Measurements from ENCODE around the gene TMEM238.

TMEM238 gene

GRCh38 chr19:55368701-55369563 is 15.2 kb downstream of the TMEM238 start:
- Histone ChIP-seq H3K4me3 (ENCODE audit: low read length) (no peak overlapping the region), H3K4me1 (ENCODE audit: insufficient read depth, low read length) (peaks cover 30% of the 10 kb centered on the region), H3K36me3 (ENCODE audit: insufficient read depth, low read length) (no peaks in the 10 kb centered on the region), H3K9me3 (ENCODE audit: low read length) (no peaks in the 10 kb centered on the region), H2AFZ (ENCODE audit: low read depth, low read length) (no peak overlapping the region), H3K27me3 (ENCODE audit: insufficient read depth, low read length) (peaks cover 23% of the 10 kb centered on the region)

GRCh38 chr19:55368106-55368505 is 16.0 kb downstream of the TMEM238 start:
- Histone ChIP-seq H3K4me3 (ENCODE audit: low read length) (no peak overlapping the region), H3K36me3 (ENCODE audit: insufficient read depth, low read length) (no peaks in the 10 kb centered on the region), H2AFZ (ENCODE audit: low read depth, low read length) (no peak overlapping the region), H3K4me1 (ENCODE audit: insufficient read depth, low read length) (peaks cover 23% of the 10 kb centered on the region), H3K9me3 (ENCODE audit: low read length) (no peaks in the 10 kb centered on the region), H3K27me3 (ENCODE audit: insufficient read depth, low read length) (peaks cover 18% of the 10 kb centered on the region)

GRCh38 chr19:55366790-55367189 is 17.3 kb downstream of the TMEM238 start:
- Histone ChIP-seq H3K27me3 (ENCODE audit: insufficient read depth, low read length) (peaks cover 18% of the 10 kb centered on the region), H3K9me3 (ENCODE audit: low read length) (no peaks in the 10 kb centered on the region), H3K4me1 (ENCODE audit: insufficient read depth, low read length) (peaks cover 11% of the 10 kb centered on the region), H2AFZ (ENCODE audit: low read depth, low read length) (no peak overlapping the region), H3K4me3 (ENCODE audit: low read length) (no peak overlapping the region), H3K36me3 (ENCODE audit: insufficient read depth, low read length) (no peaks in the 10 kb centered on the region)

- H3K36me3 ChIP-seq (ENCODE audit: insufficient read depth, low read length), result no peaks in the 10 kb centered on the region
- no peak overlapping the region for H3K4me3 ChIP-seq (ENCODE audit: low read length)
- peaks cover 16% of the 10 kb centered on the region for H3K27me3 ChIP-seq (ENCODE audit: insufficient read depth, low read length)
- no peaks in the 10 kb centered on the region for H3K9me3 ChIP-seq (ENCODE audit: low read length)
- peaks cover 9% of the 10 kb centered on the region for H3K4me1 ChIP-seq (ENCODE audit: insufficient read depth, low read length)
- H2AFZ ChIP-seq (ENCODE audit: low read depth, low read length), result no peak overlapping the region
Measured at GRCh38 chr19:55365964-55366363, 18.1 kb downstream of the TMEM238 start.

- H3K4me3 ChIP-seq (ENCODE audit: low read length), result no peak overlapping the region
- no peaks in the 10 kb centered on the region for H3K9me3 ChIP-seq (ENCODE audit: low read length)
- peaks cover 3% of the 10 kb centered on the region for H3K4me1 ChIP-seq (ENCODE audit: insufficient read depth, low read length)
Measured at GRCh38 chr19:55365245-55365644, 18.8 kb downstream of the TMEM238 start.

GRCh38 chr19:55362990-55363716 is 20.9 kb downstream of the TMEM238 start, which contains the start of gene GARIN5B:
Gene GARIN5B (minus strand): TSS chr19:55363260. CDS start chr19:55363066, 194 bp downstream.
- Histone ChIP-seq H3K4me3 (ENCODE audit: low read length) (no peak within 1 kb of the TSS), H3K4me1 (ENCODE audit: insufficient read depth, low read length) (no peaks in the 10 kb centered on the region), H2AFZ (ENCODE audit: low read depth, low read length) (no peak within 1 kb of the TSS), H3K9me3 (ENCODE audit: low read length) (no peaks in the 10 kb centered on the region), H3K36me3 (ENCODE audit: insufficient read depth, low read length) (no peaks in the 10 kb centered on the region), H3K27me3 (ENCODE audit: insufficient read depth, low read length) (peaks cover under 1% of the 10 kb centered on the region)

More at GRCh38 chr19:55365245-55365644, 18.8 kb downstream of the TMEM238 start:
- Histone ChIP-seq H3K36me3 (ENCODE audit: insufficient read depth, low read length) (no peaks in the 10 kb centered on the region), H3K27me3 (ENCODE audit: insufficient read depth, low read length) (peaks cover 13% of the 10 kb centered on the region), H2AFZ (ENCODE audit: low read depth, low read length) (no peak overlapping the region)

GRCh38 chr19:55362174-55362989 is 21.7 kb downstream of the TMEM238 start:
- Histone ChIP-seq H3K36me3 (ENCODE audit: insufficient read depth, low read length) (no peaks in the 10 kb centered on the region), H3K4me1 (ENCODE audit: insufficient read depth, low read length) (no peaks in the 10 kb centered on the region), H2AFZ (ENCODE audit: low read depth, low read length) (no peak overlapping the region), H3K27me3 (ENCODE audit: insufficient read depth, low read length) (peaks cover 2% of the 10 kb centered on the region), H3K4me3 (ENCODE audit: low read length) (no peak overlapping the region), H3K9me3 (ENCODE audit: low read length) (no peaks in the 10 kb centered on the region)

GRCh38 chr19:55360902-55361301 is 23.2 kb downstream of the TMEM238 start:
- H3K4me3 ChIP-seq (ENCODE audit: low read length), result no peak overlapping the region
- no peaks in the 10 kb centered on the region for H3K4me1 ChIP-seq (ENCODE audit: insufficient read depth, low read length)
- H3K9me3 ChIP-seq (ENCODE audit: low read length), result peaks cover 2% of the 10 kb centered on the region
- peaks cover 16% of the 10 kb centered on the region for H3K27me3 ChIP-seq (ENCODE audit: insufficient read depth, low read length)
- no peaks in the 10 kb centered on the region for H3K36me3 ChIP-seq (ENCODE audit: insufficient read depth, low read length)
- no peak overlapping the region for H2AFZ ChIP-seq (ENCODE audit: low read depth, low read length)

- H2AFZ ChIP-seq (ENCODE audit: low read depth, low read length), result no peak overlapping the region
- H3K36me3 ChIP-seq (ENCODE audit: insufficient read depth, low read length), result no peaks in the 10 kb centered on the region
- peaks cover 2% of the 10 kb centered on the region for H3K9me3 ChIP-seq (ENCODE audit: low read length)
- no peaks in the 10 kb centered on the region for H3K4me1 ChIP-seq (ENCODE audit: insufficient read depth, low read length)
- no peak overlapping the region for H3K4me3 ChIP-seq (ENCODE audit: low read length)
- peaks cover 28% of the 10 kb centered on the region for H3K27me3 ChIP-seq (ENCODE audit: insufficient read depth, low read length)
Measured at GRCh38 chr19:55358943-55359908, 24.9 kb downstream of the TMEM238 start.

- H3K27me3 ChIP-seq (ENCODE audit: insufficient read depth, low read length), result peaks cover 35% of the 10 kb centered on the region
- no peak overlapping the region for H2AFZ ChIP-seq (ENCODE audit: low read depth, low read length)
- peaks cover 3% of the 10 kb centered on the region for H3K4me1 ChIP-seq (ENCODE audit: insufficient read depth, low read length)
- peaks cover 2% of the 10 kb centered on the region for H3K9me3 ChIP-seq (ENCODE audit: low read length)
- H3K36me3 ChIP-seq (ENCODE audit: insufficient read depth, low read length), result no peaks in the 10 kb centered on the region
- H3K4me3 ChIP-seq (ENCODE audit: low read length), result no peak overlapping the region
Measured at GRCh38 chr19:55358493-55358892, 25.6 kb downstream of the TMEM238 start.

GRCh38 chr19:55355213-55355821 is 28.8 kb downstream of the TMEM238 start:
- Histone ChIP-seq H2AFZ (ENCODE audit: low read depth, low read length) (no peak overlapping the region), H3K4me1 (ENCODE audit: insufficient read depth, low read length) (peaks cover 7% of the 10 kb centered on the region), H3K9me3 (ENCODE audit: low read length) (peaks cover 5% of the 10 kb centered on the region), H3K4me3 (ENCODE audit: low read length) (no peak overlapping the region), H3K27me3 (ENCODE audit: insufficient read depth, low read length) (peaks cover 56% of the 10 kb centered on the region), H3K36me3 (ENCODE audit: insufficient read depth, low read length) (no peaks in the 10 kb centered on the region)
